ENCODE results near the gene NLRP2B. TPM values are rescaled to one million over a fixed set of nuclear protein-coding genes. Genes with fewer than 3 reads are reported as not detected.

The NLRP2B gene
- total and polyA plus RNA-seq, 2 donors from 2014 or later = not detected

DNA sequence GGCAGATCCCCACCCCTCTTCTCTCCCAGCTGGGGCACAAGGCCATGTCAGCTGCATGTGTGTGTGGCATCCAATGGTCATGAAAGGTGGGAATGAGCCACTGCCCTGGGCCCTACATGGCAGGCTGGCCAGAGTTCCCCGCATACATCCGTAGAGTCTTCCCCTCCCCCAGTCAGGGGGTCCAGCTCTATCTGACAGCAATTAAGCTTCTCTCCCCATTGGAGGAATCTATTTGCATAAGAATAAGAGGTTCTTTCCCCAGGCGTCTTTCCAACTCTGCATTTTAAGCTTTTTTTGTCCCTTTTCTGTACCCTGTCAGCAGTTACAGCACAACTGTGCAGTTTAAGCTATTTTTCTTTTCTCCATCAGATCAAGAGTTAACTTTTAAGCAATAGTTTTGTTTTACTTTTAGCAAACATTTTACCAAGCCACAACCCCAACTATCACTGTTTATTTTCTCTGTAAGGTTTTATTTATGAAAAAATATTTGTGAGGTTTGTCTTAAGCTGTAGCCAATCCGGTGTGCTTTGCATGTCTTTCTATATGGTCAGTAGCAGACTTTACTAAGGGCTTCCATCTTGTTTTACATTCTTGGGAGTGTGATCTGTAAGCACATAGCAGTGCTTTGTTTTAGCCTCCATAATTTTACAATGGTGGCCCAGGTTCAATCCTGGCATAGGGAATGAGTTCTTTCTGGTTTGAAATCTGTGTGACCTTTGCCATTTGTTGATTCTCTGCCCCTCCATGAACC, 28.7 kb downstream of the NLRP2B start:
- Histone ChIP-seq H3K27ac (ENCODE audit: low read depth in 2 of 2, low read length in 2 of 2) (no peak overlapping the region), H3K4me1 (ENCODE audit: control insufficient read depth in 2 of 3, insufficient read depth in 2 of 3, low read depth in 1 of 3, low read length in 3 of 3) (no peaks in the 10 kb centered on the region), H3K9me3 (ENCODE audit: control insufficient read depth in 2 of 3, insufficient read depth in 1 of 3, low read length in 3 of 3) (peaks cover 0 to 5% (median 3%) of the 10 kb centered on the region in 3 donors), H3K36me3 (ENCODE audit: control insufficient read depth in 2 of 3, insufficient read depth in 3 of 3, low read length in 3 of 3) (no peaks in the 10 kb centered on the region), H3K27me3 (ENCODE audit: control insufficient read depth, insufficient read depth, low read length) (no peaks in the 10 kb centered on the region), H3K9ac (ENCODE audit: low read length in 3 of 3) (no peak overlapping the region), H3K4me3 (ENCODE audit: low read length in 3 of 3) (no peak overlapping the region)
- intact Hi-C loops (cut with DNase I) = no loop called here
- FAIRE-seq (no peak), DNase-seq (no peak)
- TF ChIP-seq, protein P1, sequence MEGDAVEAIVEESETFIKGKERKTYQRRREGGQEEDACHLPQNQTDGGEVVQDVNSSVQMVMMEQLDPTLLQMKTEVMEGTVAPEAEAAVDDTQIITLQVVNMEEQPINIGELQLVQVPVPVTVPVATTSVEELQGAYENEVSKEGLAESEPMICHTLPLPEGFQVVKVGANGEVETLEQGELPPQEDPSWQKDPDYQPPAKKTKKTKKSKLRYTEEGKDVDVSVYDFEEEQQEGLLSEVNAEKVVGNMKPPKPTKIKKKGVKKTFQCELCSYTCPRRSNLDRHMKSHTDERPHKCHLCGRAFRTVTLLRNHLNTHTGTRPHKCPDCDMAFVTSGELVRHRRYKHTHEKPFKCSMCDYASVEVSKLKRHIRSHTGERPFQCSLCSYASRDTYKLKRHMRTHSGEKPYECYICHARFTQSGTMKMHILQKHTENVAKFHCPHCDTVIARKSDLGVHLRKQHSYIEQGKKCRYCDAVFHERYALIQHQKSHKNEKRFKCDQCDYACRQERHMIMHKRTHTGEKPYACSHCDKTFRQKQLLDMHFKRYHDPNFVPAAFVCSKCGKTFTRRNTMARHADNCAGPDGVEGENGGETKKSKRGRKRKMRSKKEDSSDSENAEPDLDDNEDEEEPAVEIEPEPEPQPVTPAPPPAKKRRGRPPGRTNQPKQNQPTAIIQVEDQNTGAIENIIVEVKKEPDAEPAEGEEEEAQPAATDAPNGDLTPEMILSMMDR (IDR thresholded peaks at IDR 0.05; ENCODE audit: borderline replicate concordance, extremely low read depth, insufficient read depth) = no peak

DNA sequence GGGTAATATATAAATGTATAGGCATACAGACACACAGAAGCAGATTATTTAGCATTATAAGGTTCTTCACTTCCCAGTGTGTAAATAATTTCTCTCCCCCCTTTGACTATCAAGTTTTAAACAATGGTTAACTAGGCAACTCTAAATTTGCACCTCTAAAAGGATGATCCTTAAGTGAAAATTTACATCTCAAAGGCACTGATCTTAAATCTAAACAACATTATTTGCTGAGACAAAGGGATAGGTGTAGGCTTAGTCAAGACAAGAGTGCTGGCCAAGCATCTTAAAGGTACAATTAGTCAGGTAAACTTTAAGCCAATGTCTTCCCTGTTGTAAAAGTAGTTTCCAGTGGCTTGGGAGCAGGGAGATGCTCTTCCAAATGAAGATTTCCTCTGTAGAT, 33.0 kb downstream of the NLRP2B start:
- TF ChIP-seq, protein P1 (IDR thresholded peaks at IDR 0.05; ENCODE audit: borderline replicate concordance, extremely low read depth, insufficient read depth) = no peak
- no peak overlapping the region for H3K9ac ChIP-seq (ENCODE audit: low read length in 3 of 3)
- no peaks in the 10 kb centered on the region for H3K27me3 ChIP-seq (ENCODE audit: control insufficient read depth, insufficient read depth, low read length)
- H3K27ac ChIP-seq (ENCODE audit: low read depth in 2 of 2, low read length in 2 of 2) = no peak overlapping the region
- no peak overlapping the region for H3K4me3 ChIP-seq (ENCODE audit: low read length in 3 of 3)
- intact Hi-C loops (cut with DNase I) = no loop called here
- H3K4me1 ChIP-seq (ENCODE audit: control insufficient read depth in 2 of 3, insufficient read depth in 2 of 3, low read depth in 1 of 3, low read length in 3 of 3) = no peaks in the 10 kb centered on the region
- no peaks in the 10 kb centered on the region for H3K36me3 ChIP-seq (ENCODE audit: control insufficient read depth in 2 of 3, insufficient read depth in 3 of 3, low read length in 3 of 3)
- no peaks in the 10 kb centered on the region for H3K9me3 ChIP-seq (ENCODE audit: control insufficient read depth in 2 of 3, insufficient read depth in 1 of 3, low read length in 3 of 3)
- DNase-seq = no peak
- no peak for FAIRE-seq

DNA sequence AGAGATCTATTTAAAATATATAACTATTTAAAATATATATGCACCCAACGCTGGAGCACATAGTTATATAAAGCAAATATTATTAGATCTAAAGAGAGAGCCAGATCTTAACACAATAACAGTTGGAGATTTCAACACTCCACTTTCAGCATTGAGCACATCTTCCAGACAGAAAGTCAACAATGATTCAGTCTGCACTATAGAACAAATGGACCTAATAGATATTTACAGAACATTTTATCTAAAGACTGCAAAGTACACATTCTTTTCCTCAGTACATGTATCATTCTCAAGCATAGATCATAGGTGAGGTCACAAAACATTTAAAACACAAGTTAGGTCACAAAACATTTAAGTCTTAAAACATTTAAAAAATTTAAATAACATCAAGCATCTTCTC, 36.4 kb downstream of the NLRP2B start:
- Histone ChIP-seq H3K27me3 (ENCODE audit: control insufficient read depth, insufficient read depth, low read length) (no peaks in the 10 kb centered on the region), H3K9me3 (ENCODE audit: control insufficient read depth in 2 of 3, insufficient read depth in 1 of 3, low read length in 3 of 3) (no peaks in the 10 kb centered on the region), H3K27ac (ENCODE audit: low read depth in 2 of 2, low read length in 2 of 2) (no peak overlapping the region), H3K9ac (ENCODE audit: low read length in 3 of 3) (no peak overlapping the region), H3K4me1 (ENCODE audit: control insufficient read depth in 2 of 3, insufficient read depth in 2 of 3, low read depth in 1 of 3, low read length in 3 of 3) (no peaks in the 10 kb centered on the region), H3K4me3 (ENCODE audit: low read length in 3 of 3) (no peak overlapping the region), H3K36me3 (ENCODE audit: control insufficient read depth in 2 of 3, insufficient read depth in 3 of 3, low read length in 3 of 3) (no peaks in the 10 kb centered on the region)
- FAIRE-seq (peak; percentile 52), DNase-seq (no peak)
- TF ChIP-seq, protein P1 (IDR thresholded peaks at IDR 0.05; ENCODE audit: borderline replicate concordance, extremely low read depth, insufficient read depth) = no peak
- intact Hi-C loops (cut with DNase I) = no loop called here
